HG03565 (cell line): ENCODE measurements around the gene ZNF124.
"Not testable (repeated sequence)": the region's sequence is repeated elsewhere in the genome, so short reads cannot be mapped to it uniquely, and the experiment has no call there.

Experiments used
- ATAC-seq: cut with Tn5 transposase; IDR thresholded peaks from one replicate; pipeline ENCODE4 v1.9.1; 2021; ENCODE audit warnings: mild to moderate bottlenecking, moderate library complexity; ENCODE audit not compliant: unreplicated experiment

Gene ZNF124

DNA sequence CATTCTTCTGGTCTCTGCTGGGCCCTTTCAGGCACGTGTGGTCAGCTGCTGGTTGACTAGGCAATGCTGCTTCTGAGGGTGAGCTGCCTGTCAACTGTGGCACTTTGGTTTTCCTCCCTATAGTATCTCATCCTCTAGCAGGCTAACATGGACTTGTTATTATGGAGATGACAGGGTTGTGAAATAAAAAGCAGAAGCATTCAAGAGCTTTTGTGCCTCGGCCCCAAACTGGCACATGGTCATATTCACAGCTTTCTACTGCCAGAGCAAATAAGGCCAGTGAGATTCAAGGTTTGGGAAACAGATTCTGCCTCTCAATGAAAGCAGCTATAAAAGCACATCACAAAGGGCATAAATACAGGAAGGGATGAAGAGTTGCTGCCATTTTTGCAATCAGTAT is 1.6 kb upstream of the ZNF124 start:
- ATAC-seq, result no peak

GRCh38 chr1:247172996-247173395 is 1.2 kb upstream of the ZNF124 start:
- ATAC-seq, result no peak

DNA sequence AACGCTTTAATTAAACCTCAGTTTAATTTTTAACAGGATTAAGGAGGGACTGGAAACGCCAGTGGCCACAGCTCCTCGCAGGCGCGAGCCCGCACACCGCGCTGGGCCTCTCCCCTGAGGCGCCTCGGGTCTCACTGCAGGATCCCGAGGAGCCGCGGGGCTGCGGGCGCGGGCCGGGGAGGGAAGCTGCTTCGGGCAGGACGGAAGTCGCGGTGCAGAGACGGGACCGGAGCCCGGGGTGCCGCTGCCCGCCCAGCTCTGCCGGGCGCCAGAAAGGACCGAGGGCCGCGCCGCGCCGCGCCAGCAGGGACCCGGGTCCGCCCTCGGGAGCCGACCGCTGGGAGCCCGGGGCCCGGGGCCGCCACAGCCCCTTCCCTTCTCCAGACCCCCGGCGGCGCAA is 377 bp downstream of the ZNF124 start:
- peak; percentile 26 for ATAC-seq

DNA sequence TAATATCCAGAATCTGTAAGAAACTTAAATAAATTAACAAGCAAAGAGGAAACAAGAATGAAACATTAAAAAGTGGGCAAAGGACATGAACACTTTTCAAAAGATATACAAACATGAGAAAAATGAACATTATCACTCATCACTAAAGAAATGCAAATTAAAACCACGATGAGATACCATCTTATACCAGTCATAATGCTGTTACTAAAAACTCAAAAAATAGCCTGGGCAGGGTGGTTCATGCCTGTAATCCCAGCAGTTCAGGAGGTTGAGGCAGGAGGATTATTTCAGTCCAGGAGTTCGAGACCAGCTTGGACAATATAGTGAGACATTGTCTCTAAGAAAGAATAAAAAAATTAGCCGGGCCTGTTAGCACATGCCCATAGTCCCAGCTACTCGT is 6.1 kb downstream of the ZNF124 start:
- no peak for ATAC-seq

DNA sequence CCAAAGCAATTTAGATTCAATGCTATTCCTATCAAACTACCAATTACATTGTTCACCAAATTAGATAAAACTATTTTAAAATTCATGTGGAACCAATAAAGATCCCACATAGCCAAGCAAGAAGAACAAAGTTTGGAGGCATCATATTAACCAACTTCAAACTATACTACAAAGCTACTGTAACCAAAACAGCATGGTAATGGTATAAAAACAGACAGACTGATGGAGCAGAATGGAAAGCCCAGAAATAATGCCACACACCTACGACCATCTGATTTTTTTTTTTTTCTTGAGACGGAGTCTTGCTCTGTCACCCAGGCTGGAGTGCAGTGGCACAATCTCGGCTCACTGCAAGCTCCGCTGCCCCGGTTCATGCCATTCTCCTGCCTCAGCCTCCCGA is 7.1 kb downstream of the ZNF124 start:
- ATAC-seq, result no peak

GRCh38 chr1:247156787-247157232 is 15.0 kb downstream of the ZNF124 start:
- no peak for ATAC-seq

GRCh38 chr1:247147781-247148180 is 24.0 kb downstream of the ZNF124 start:
- ATAC-seq, result no peak

DNA sequence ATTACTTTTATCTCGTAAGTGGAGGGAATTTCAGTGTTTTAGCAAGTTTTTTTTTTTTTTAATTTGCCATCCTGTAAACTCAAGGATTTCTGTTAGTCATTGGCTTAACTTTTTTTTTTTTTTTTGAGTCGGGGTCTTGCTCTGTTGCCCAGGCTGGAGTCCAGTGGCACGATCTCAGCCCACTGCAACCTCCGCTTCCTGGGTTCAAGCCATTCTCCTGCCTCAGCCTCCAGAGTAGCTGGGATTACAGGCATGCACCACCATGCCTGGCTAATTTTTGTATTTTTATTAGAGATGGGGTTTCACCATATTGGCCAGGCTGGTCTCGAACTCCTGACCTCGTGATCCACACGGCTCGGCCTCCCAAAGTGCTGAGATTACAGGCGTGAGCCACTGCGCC is 24.7 kb downstream of the ZNF124 start:
- not testable (repeated sequence) for ATAC-seq

DNA sequence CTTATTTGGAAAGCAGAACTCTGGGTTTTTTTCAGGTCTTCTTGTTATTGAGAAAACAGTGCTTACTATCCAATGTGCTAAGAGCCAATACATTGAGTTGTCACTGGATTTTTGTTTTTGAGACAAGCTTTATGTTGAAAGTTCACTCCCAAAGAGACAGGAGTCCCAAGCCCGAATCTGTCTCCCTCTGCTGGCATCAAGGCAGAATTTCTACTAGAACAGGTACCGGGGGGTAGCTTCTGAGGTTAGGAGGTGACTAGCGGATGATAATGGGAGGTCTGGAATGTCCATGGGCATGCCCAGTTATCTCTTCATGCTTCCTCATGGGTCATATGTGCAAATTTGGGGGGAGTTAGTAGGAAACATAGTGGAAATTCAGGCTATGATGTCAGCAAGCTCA is 25.1 kb downstream of the ZNF124 start:
- no peak for ATAC-seq

DNA sequence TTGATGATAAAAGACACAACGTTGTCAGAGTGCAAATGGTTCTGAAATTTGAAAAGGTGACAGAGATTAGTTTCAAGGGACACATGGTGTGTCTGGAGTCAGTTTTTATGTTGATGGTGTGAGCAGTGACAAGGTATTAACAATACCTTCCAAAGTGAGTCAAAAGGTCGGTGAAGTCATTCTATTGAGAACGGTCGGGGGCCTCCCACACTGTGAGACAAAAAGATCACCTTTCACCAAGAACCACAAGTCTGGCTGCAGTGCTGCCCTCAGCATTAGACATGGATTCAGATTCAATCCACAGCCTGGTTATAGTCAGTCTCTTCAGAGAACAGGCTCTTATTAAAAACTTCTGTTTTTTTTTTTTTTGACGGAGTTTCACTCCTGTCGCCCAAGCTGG is 26.5 kb downstream of the ZNF124 start:
- ATAC-seq, result no peak

- ATAC-seq, result not testable (repeated sequence)
These were observed 32.3 kb downstream of the ZNF124 start for GRCh38 chr1:247139557-247139956.

DNA sequence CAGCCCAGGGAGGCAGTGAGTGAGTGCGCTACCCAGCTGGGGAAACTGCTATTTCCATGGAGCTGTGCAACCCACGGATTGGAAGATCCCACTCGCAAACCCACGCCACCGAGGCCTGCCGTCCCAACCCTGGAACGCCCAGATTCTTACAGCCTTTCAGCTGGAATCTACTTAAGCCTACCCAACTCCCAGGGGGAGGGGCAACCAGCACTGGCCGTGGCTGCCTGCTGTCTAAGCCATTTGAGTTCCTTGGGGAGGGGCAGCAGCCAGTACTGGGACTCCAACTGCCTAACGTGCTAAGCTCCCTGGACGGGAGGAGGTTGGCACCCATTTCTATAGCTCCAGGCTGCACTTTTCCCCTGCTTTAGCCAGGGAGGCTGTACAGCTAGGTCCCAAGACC is 40.6 kb downstream of the ZNF124 start:
- no peak for ATAC-seq

GRCh38 chr1:247127519-247128282 is 44.1 kb downstream of the ZNF124 start:
- ATAC-seq, result not testable (repeated sequence)

- ATAC-seq, result peak; percentile 27
These were observed 45.2 kb downstream of the ZNF124 start for GRCh38 chr1:247126601-247127000.

GRCh38 chr1:247126166-247126565 is 45.7 kb downstream of the ZNF124 start:
- peak; percentile 98 for ATAC-seq

DNA sequence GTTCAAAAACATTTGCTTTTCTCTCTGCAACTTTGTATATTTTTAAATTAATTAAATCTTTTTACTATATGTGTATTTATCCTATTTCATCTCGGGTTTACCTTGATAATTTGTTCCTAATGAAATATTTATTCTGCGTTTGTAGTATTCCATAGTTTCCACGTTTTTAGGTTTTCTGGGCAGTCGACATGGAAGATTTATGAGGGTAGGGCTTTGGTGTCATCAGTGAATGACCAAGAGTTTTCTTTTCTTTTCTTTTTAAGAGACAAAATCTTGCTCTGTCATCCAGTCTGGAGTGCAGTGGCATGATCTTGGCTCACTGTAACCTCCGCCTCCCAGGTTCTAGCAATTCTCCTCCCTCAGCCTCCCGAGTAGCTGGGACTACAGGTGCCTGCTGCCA is 50.4 kb downstream of the ZNF124 start:
- no peak for ATAC-seq

GRCh38 chr1:247120408-247120668 is 51.5 kb downstream of the ZNF124 start:
- ATAC-seq, result not testable (repeated sequence)

DNA sequence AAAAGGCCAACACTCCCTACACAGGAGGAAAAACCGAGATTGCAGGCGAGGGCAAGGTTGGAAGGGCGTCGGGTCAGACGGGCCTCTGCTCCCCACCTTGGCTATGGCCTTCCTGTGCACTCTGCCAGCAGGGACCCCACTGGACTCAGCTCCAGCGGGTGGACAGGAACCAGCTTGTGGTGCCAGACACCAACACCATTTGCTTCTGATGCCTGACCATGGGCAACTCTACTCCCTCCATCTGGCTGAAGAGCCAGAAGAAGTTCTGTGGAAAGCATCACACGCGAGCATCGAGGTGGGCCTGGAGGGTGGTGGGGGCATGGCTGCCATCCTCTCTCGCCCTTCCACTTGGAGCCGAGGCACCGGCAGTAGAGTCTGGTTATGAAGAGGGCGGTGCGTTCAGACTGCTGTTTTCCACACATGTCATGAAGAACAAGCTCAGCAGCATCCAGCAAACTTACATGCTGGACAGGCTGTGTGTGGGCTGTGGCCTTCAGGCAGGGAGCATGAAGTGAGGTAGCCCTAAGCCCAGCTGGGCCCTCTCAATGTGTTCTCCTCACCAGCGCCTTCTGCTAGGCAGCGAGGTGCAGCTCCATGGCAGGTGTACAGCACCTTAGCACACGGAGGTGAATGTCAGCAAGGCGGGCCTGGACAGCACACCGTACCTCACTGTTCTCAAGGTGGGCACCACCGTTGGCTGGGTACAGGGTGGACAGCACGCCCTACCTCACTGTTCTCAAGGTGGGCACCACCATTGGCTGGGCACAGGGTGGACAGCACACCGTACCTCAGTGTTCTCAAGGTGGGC is 52.0 kb downstream of the ZNF124 start:
- ATAC-seq, result no peak

- no peak for ATAC-seq
These were observed 52.8 kb downstream of the ZNF124 start for GRCh38 chr1:247118946-247119446.

GRCh38 chr1:247115545-247115944 is 56.3 kb downstream of the ZNF124 start:
- ATAC-seq, result no peak

DNA sequence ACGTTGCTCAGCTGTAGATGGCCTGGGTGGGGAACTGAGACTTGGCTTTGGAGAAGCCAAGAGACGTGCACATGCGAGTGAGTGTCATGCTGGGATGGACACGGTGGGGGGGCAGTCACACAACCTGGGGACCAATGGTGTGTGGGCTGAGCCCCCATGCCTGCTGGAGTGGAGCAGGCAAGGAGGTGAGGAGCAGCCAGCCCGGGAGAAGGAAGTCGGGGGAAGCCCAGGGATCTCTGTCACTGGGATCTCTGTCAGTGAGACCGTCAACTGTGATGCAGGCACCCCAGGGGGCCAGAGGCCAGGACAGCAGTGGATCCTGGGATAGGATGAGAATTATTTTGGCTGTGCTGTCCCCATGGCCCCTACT is 56.7 kb downstream of the ZNF124 start:
- ATAC-seq, result no peak
